ENCODE results near the gene PSEN1. TPM values are rescaled to one million over a fixed set of nuclear protein-coding genes. Genes with fewer than 3 reads are reported as not detected.

PSEN1 gene
- total and polyA plus RNA-seq, 2 of the 8 experiments (the other 6 are each of a cell fraction or from before 2014, with no cell fraction given) = 10.1 to 38.7 TPM

- Histone ChIP-seq H3K23me2 (ENCODE audit: low read depth, low read length) (no peaks in the 10 kb centered on the region), H3K56ac (replicated peaks; ENCODE audit: insufficient read length, low read depth, low read length) (no peak overlapping the region), H3K23ac (ENCODE audit: insufficient read length) (no peak overlapping the region), H3K9me3 (ENCODE audit: insufficient read depth in 2 of 2, low read depth in 1 of 2, low read length in 1 of 2) (no peaks in the 10 kb centered on the region), H4K5ac (ENCODE audit: insufficient read length, low read depth, low read length) (no peak overlapping the region), H3K4me1 (replicated peaks in 1 of 4; ENCODE audit: control insufficient read depth in 3 of 4, insufficient read depth in 4 of 4, low read length in 3 of 4) (peaks cover 9 to 21% (median 11%) of the 10 kb centered on the region in 4 experiments), H3K79me2 (ENCODE audit: control insufficient read depth in 1 of 2, insufficient read depth in 2 of 2, low read length in 2 of 2) (no peaks in the 10 kb centered on the region), H4K20me1 (replicated peaks in 1 of 2; ENCODE audit: control insufficient read depth in 1 of 2, insufficient read depth in 2 of 2, low read length in 2 of 2) (no peaks in the 10 kb centered on the region), H3K27ac (ENCODE audit: low read depth, low read length) (no peak overlapping the region), H2AK5ac (ENCODE audit: low read depth, low read length) (no peak overlapping the region), H3K4me3 (ENCODE audit: extremely low read depth in 1 of 4, insufficient read depth in 2 of 4, low read depth in 3 of 4, low read length in 4 of 4) (no peak overlapping the region), H4K8ac (ENCODE audit: extremely low read depth, insufficient read depth, low read length) (no peak overlapping the region), H2AFZ (ENCODE audit: low read length) (no peak overlapping the region), H3K9ac (replicated peaks in 1 of 4; ENCODE audit: extremely low read depth in 1 of 4, low read depth in 3 of 4, low read length in 3 of 4) (no peak overlapping the region), H2BK5ac (ENCODE audit: low read depth, low read length) (peak overlapping the region; percentile 24; the same call in 1 of the 2 replicates), H3K4ac (replicated peaks; ENCODE audit: insufficient read length, low read depth, low read length) (no peak overlapping the region), H2BK20ac (ENCODE audit: low read length) (no peak overlapping the region), H3K18ac (ENCODE audit: extremely low read depth, low read length) (no peak overlapping the region), H3K27me3 (replicated peaks in 1 of 4; ENCODE audit: control insufficient read depth in 3 of 4, extremely low read depth in 1 of 4, insufficient read depth in 3 of 4, low read length in 3 of 4) (no peaks in the 10 kb centered on the region), H2BK120ac (replicated peaks; ENCODE audit: low read depth, low read length) (no peak overlapping the region), H2BK12ac (ENCODE audit: low read depth, low read length) (no peak overlapping the region), H3K36me3 (ENCODE audit: control insufficient read depth in 2 of 4, insufficient read depth in 4 of 4, low read length in 3 of 4) (no peaks in the 10 kb centered on the region; a peak in 2 of 8 replicates), H3K14ac (ENCODE audit: insufficient read length) (no peak overlapping the region), H2BK15ac (ENCODE audit: low read length) (no peak overlapping the region), H3K79me1 (ENCODE audit: low read depth, low read length) (no peaks in the 10 kb centered on the region), H4K91ac (replicated peaks; ENCODE audit: insufficient read length, low read length) (peak overlapping the region; percentile 12), H3K4me2 (ENCODE audit: insufficient read depth in 1 of 2, low read depth in 2 of 2, low read length in 2 of 2) (no peak overlapping the region)
- POLR2A ChIA-PET (ENCODE audit: partially characterized antibody) = interaction anchor here (0.6 to 1.6 kb wide), 2 partner anchors 60 to 195 kb away, joined by 3 read pairs; no protein-coding TSS in a partner anchor
- 82% methylated on average over 25 of the region's 25 CpGs; no CpG with 5 or more reads in 1 of the 2 experiments for WGBS, 2 experiments (ENCODE audit: extremely low coverage in 1 of 2, insufficient coverage in 1 of 2, insufficient read length in 1 of 2, insufficient replicate concordance in 2 of 2, low coverage in 1 of 2, low lambda C conversion rate in 2 of 2, missing lambda C conversion rate in 1 of 2)
- no peak for DNase-seq (ENCODE audit: low read depth in 1 of 2, low spot score in 2 of 2)
- no peak for FAIRE-seq
- CTCF ChIA-PET (ENCODE audit: partially characterized antibody) = interaction anchor here (1.0 to 5.6 kb wide), 2 partner anchors 44 to 55 kb away, joined by 3 to 50 read pairs; no protein-coding TSS in a partner anchor
- no peak for TF ChIP-seq CTBP2 (IDR thresholded peaks at IDR 0.05; ENCODE audit: borderline replicate concordance, insufficient read depth, insufficient read length, low read length)
- no peak for TF ChIP-seq E2F6 (IDR thresholded peaks at IDR 0.05)
- no peak for TF ChIP-seq SIN3A (conservative IDR thresholded peaks at IDR 0.05 in 1 of 2, IDR thresholded peaks at IDR 0.05 in 1 of 2; ENCODE audit: low read depth in 1 of 2, low read length in 2 of 2)
These were observed 91.8 kb downstream of the PSEN1 start for GRCh38 chr14:73227812-73228781.

Data from H1 (cell line).